ENCODE data around the gene GPRC5A. TPM values are rescaled to one million over a fixed set of nuclear protein-coding genes. Genes with fewer than 3 reads are reported as not detected.

GPRC5A gene
- total RNA-seq, 1 donor from 2014 or later, result 3.2 TPM

DNA sequence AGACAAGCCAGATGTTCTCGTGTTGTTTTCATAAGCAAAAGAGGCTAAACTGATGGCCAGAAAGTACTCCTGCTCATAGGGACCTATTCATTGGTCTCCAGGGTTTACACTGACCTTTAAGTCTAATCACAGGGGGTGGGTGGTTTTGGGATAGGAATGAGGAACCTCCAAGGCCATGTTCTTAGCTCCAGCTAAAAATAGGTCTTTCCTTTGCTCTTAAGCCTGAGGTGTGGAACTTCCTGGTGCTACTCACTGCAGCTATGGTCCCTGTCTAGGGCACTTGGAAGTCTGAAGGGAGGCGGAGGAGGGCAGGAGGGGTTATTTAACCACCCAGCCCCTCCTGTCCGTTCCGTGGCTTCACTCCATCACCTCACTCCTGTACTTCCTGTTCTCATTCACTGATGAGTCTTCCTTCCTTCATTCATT lies 18.6 kb downstream of the GPRC5A start:
- peak; percentile 32 for DNase-seq

GRCh38 chr12:12912711-12913110 lies 21.3 kb downstream of the GPRC5A start:
- no peak for DNase-seq

- DNase-seq, result peak; percentile 26
Observed at GRCh38 chr12:12915656-12916055, 24.3 kb downstream of the GPRC5A start.

DNA sequence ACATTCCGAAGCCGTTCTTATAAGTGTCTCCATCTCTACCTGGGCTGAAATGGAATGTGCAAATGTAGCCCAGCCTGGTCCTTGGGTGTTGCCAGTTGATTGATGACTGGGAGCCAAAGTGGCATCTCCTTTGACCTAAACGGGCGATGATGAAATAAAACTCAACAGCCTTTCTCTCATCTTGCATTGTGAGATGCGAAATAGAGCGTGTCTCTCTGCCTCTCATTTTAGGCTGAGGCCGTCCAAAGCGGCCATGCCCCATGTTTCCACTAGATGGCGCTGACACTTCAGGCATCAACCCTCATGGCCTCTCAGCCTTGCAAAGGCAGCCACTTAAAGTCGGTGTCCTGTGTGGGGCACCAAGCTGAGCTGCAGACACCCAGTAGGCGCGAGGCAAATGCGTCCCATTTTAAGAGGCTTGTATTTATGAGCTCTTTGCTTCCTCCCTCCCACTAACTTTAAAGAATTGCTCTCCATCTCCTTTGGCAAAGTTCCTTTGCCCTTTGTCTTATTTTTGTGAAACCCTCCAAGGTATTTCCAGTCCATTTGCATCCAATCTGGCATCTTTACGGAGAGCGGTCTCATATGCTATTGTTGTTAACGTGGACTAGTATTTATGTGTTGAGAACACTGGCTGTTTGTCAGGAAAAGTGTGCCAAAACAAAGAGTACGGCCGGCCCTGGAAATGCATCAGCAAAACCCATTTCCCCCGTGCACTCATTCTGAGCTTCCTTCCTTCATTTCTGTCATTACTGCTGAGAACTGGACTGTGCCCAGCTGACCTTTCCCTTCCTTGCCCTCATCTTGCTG lies 25.0 kb downstream of the GPRC5A start:
- peak; percentile 95 for DNase-seq

GRCh38 chr12:12917517-12917916 lies 26.2 kb downstream of the GPRC5A start:
- DNase-seq, result no peak

DNA sequence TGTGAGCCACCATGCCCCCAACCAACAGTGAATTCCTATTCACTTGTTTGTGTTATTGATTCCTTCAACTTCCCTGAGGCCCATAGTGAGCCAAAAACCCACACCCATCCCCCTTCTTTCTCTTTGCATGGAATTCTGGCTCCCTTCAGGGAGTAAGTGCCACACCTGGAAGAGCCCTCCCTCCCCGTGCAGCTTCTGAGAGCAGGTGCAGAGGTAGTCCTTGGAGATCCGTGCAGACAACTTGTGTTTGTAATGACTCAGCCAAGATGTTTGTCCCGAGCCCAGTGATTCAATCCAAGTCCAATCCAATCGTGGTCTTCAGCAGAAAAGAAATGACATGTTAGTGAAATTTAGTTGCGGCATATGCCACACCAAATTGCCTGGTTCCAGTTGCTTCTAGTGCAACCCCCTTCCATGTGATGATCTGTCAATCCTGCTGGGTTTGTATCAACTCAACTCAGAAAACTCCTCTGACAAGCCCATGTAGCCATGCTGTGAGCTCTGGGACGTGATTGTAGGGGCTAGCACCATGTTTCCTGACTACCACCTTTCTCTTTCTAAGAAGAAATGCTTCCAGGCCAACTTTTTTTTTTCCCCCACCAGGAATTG lies 27.5 kb downstream of the GPRC5A start:
- DNase-seq, result peak; percentile 29

- DNase-seq, result no peak
Observed at GRCh38 chr12:12919666-12920435, 28.5 kb downstream of the GPRC5A start.

GRCh38 chr12:12922191-12922616 lies 30.8 kb downstream of the GPRC5A start:
- peak; percentile 71 for DNase-seq

DNA sequence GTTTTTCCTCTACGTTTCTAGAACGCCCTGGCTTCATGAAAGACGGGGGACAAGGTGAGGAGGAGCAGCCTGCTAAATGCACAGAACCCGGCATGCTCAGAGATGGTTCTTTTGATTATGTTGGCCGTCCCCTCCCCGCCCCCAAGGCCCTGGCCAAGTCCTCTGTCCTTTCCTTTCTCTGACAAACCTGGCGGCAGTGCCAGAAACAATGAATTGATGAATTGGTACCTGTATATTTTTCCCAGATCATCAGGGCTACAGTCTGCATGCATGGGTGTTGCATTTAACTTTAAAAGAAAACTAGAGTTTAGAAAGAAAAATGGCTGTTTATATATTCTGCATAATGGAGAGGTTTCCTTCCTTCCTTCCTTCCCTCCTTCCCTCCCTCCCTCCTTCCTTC lies 31.6 kb downstream of the GPRC5A start:
- DNase-seq, result no peak

DNA sequence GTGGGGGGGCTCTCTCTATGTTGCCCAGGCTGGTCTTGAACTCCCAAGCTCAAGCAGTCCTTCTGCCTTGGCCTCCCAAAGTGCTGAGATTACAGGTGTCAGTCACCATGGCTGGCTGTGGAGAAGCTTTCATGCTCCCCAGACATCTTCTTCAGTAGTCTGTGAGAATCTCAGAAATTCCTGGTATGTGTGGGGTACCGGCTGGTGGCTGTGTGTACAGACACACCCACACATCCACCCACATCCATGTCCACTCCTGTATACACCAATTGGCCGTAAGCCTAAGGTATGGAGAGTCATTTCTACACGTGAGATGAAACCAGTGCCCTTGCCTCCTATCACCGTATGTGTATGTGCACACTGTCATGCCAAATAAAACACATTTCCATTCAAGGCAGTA lies 32.8 kb downstream of the GPRC5A start:
- no peak for DNase-seq

DNA sequence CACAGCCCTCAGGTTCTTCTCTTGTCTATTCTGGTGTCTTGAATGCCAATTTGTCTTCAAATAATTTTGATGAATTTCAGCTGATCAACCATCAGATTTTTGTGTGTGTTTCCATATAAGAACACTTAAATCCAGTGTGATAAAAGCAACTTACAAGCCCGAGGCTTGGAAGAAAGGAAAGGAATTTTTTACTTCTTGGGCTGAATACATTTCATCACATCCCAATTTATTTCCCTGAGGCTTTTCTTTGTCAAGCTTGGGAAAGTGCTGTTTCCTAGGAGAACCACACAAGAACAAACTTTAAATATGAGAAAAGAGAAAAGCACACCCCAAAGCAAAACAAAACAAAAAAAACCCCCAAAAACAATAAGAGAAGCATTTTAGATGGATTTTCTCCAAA lies 34.0 kb downstream of the GPRC5A start:
- DNase-seq, result no peak

- no peak for DNase-seq
Observed at GRCh38 chr12:12926571-12927071, 35.3 kb downstream of the GPRC5A start.

GRCh38 chr12:12927211-12928079 lies 36.1 kb downstream of the GPRC5A start:
- peak; percentile 73 for DNase-seq

DNA sequence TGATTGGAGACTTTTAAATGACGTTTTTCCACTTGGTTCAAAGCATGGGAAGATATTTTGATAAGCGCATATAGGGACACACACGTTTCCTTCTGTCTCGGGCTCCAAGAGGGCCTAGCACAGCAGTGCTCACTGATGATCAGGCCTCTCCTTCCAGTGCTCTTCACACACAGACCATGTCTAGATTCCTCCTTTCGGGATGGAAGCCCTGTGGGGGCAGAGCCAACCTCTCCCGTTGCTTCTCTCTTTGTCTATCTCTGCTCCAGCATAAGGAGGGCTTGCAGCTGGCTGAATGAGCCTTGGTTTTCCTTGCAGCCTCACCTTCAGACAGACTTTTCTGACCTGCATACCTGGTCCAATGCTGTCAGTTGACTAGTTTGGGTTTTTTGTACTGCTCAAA lies 38.3 kb downstream of the GPRC5A start:
- no peak for DNase-seq

GRCh38 chr12:12930633-12931219 lies 39.4 kb downstream of the GPRC5A start:
- no peak for DNase-seq

DNA sequence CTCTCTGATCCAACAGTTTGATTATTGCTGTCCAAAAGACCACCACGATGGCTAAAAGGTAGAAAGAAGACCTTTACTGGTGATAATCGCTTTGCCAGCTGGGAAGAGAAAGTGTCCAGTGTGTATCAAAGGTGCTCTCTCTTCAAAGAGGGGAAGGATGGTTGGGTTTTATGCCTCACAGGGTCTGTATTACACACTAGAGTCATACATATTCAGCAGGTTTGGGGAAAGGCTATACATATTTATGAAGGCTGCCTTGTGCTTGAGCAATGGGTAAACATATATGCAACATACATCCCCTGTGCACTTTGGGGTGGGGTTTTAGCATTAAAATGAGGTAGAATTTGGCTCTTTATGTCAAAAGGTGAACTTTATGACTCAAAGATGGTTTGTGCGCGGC lies 42.4 kb downstream of the GPRC5A start:
- no peak for DNase-seq

- no peak for DNase-seq
Observed at GRCh38 chr12:12934556-12934955, 43.2 kb downstream of the GPRC5A start.

DNA sequence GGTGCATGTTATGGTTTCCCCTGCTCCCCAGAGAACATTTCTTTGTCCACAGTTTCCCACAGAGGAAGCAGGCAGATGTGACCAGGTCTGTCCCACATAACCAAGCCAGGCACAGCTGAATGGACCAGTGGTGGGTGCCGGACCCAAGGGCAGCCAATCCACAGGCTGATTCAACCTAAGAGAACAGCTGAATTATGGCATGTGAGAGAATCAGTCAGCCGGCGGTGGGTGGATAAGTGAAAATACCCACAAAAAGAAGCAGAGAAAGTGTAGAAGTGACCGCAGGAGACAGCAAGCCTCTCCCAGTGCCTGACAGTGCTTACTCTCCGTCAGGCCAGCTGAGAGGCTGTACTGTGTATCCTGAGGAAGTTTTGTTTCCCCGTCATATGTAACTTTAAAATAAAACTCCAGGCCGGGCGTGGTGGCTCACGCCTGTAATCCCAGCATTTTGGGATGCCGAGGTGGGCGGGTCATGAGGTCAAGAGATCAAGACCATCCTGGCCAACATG lies 45.7 kb downstream of the GPRC5A start:
- no peak for DNase-seq

GRCh38 chr12:12938541-12938940 lies 47.2 kb downstream of the GPRC5A start:
- DNase-seq, result no peak

DNA sequence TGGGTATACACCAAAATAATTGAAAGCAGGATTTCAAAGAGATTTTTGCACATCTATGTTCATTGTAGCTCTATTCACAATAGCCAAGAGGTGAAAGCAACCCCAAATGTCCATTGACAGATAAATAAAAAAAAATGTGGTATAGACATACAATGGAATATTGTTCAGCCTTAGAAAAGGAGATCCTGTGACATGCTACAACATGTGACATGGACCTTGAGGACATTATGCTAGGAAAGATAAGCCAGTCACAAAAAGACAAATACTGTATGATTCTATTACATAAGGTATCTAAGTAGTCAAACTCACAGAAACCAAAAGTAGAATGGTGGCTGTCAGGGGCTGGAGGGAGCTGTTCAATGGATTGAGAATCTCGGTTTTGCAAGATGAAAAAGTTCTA lies 48.5 kb downstream of the GPRC5A start:
- DNase-seq, result no peak

All from dermis blood vessel endothelial cell (primary cell).